Caco-2 (cell line): Measurements from ENCODE around the gene PAQR7. TPM values are rescaled to one million over a fixed set of nuclear protein-coding genes. Genes with fewer than 3 reads are reported as not detected.
A peak's percentile ranks its signal among the peaks of the same experiment; 100 is the strongest.

Experiments
- BruUV-seq: library from RNA; stranded (reverse); fragments of 400-500 nt; replicated peaks from 2 replicates; lab custom pipeline; 2021; lab: Mats Ljungman, UMichigan
- CTCF ChIA-PET: fragments of 300-600 bp; sonication (Branson Sonifier 250); formaldehyde crosslinking; loops from one replicate; lab custom pipeline; 2022; ENCODE audit warnings: antibody characterized with exemption; lab: Charles Lee
- POLR2A ChIA-PET: fragments of 300-600 bp; sonication (Branson Sonifier 250); formaldehyde crosslinking; loops from one replicate; lab custom pipeline; 2022; ENCODE audit warnings: antibody characterized with exemption; lab: Charles Lee
- DNase-seq, 2 experiments: peaks; one replicate each; pipeline versions ENCODE4 v3.0.0 to v3.0.0-alpha.2; 2020 to 2022
- H3K27me3 ChIP-seq: replicated peaks from 2 replicates; pipeline ENCODE4 v1.6.0; 2011; ENCODE audit warnings: low read length; ENCODE audit not compliant: control insufficient read depth, insufficient read depth
- H3K36me3 ChIP-seq: 2 replicates; pipeline ENCODE4 v1.5.1; 2011; ENCODE audit warnings: low read length; ENCODE audit not compliant: control insufficient read depth, insufficient read depth
- H3K4me1 ChIP-seq: fragments of 250-450 bp; sonication (Bioruptor Pico); 2 replicates; pipeline ENCODE4 v1.5.1; 2020; ENCODE audit warnings: mild to moderate bottlenecking
- H3K4me3 ChIP-seq: 2 replicates; pipeline ENCODE4 v1.5.1; 2011; ENCODE audit warnings: low read depth, mild to moderate bottlenecking, control low read depth, low read length
- H3K9me3 ChIP-seq: fragments of 250-450 bp; sonication (Bioruptor Pico); 2 replicates; pipeline ENCODE4 v1.5.1; 2020; ENCODE audit warnings: mild to moderate bottlenecking, moderate library complexity
- H3K27ac Mint-ChIP-seq: one replicate; pipeline ENCODE4 v1.8.0; 2022; ENCODE audit warnings: mixed read lengths; ENCODE audit not compliant: unreplicated experiment
- H3K27me3 Mint-ChIP-seq: one replicate; pipeline ENCODE4 v1.8.0; 2022; ENCODE audit warnings: mixed read lengths; ENCODE audit not compliant: insufficient read depth, unreplicated experiment
- H3K36me3 Mint-ChIP-seq: one replicate; pipeline ENCODE4 v1.8.0; 2022; ENCODE audit warnings: mild to moderate bottlenecking, mixed read lengths; ENCODE audit not compliant: insufficient read depth, unreplicated experiment
- H3K4me1 Mint-ChIP-seq: one replicate; pipeline ENCODE4 v1.8.0; 2022; ENCODE audit warnings: low read depth, mixed read lengths; ENCODE audit not compliant: unreplicated experiment
- H3K4me3 Mint-ChIP-seq: one replicate; pipeline ENCODE4 v1.8.0; 2022; ENCODE audit warnings: mild to moderate bottlenecking, moderate library complexity, mixed read lengths; ENCODE audit not compliant: unreplicated experiment
- H3K9me3 Mint-ChIP-seq: one replicate; pipeline ENCODE4 v1.8.0; 2022; ENCODE audit warnings: mixed read lengths; ENCODE audit not compliant: unreplicated experiment
- CTCF ChIP-seq, 2 experiments: fragments of 200-600 bp in 1 of 2; IDR thresholded peaks; 1 replicate in 1 of 2; 2 replicates in 1 of 2; pipeline versions ENCODE4 v1.5.1 to v1.8.0; 2011 to 2022; ENCODE audit warnings: antibody characterized with exemption in 1 of 2, control low read depth in 1 of 2, inconsistent platforms in 1 of 2, low read depth in 1 of 2, low read length in 1 of 2, mild to moderate bottlenecking in 1 of 2, moderate library complexity in 1 of 2; ENCODE audit not compliant: insufficient read depth in 1 of 2, severe bottlenecking in 1 of 2, unreplicated experiment in 1 of 2
- intact Hi-C: fragments of 100-400 bp; cut with micrococcal nuclease; formaldehyde crosslinking; loops from one replicate; pipeline ENCODE4 v1.10.0; 2022; ENCODE audit not compliant: unreplicated experiment
- total RNA-seq: library from RNA; stranded (reverse); gene quantifications from 2 replicates; pipeline ENCODE4 v1.2.3, GENCODE V29; 2022

Gene PAQR7
- total RNA-seq, 1 experiment from 2014 or later: 22.3 TPM

- no peaks in the 10 kb centered on the region for H3K36me3 ChIP-seq
- ChIA-PET POLR2A (no interaction called here), CTCF (no interaction called here)
- Mint-ChIP-seq H3K36me3 (peaks cover 19% of the 10 kb centered on the region), H3K9me3 (no peaks in the 10 kb centered on the region), H3K27me3 (no peaks in the 10 kb centered on the region), H3K27ac (no peak overlapping the region), H3K4me1 (peaks cover 6% of the 10 kb centered on the region), H3K4me3 (no peak overlapping the region)
- DNase-seq: no peak
- TF ChIP-seq CTCF (IDR thresholded peaks at IDR 0.05; ENCODE audit: insufficient read depth in 1 of 2, low read depth in 1 of 2, low read length in 1 of 2, severe bottlenecking in 1 of 2, unreplicated experiment in 1 of 2): no peak
- no peak overlapping the region for H3K4me3 ChIP-seq
- no peaks in the 10 kb centered on the region for H3K4me1 ChIP-seq
- intact Hi-C loops: no loop called here
- BruUV-seq: no TSS peak
- H3K27me3 ChIP-seq: no peaks in the 10 kb centered on the region
- no peaks in the 10 kb centered on the region for H3K9me3 ChIP-seq
Observed at GRCh38 chr1:25854554-25854953, 21.0 kb downstream of the PAQR7 start.

GRCh38 chr1:25848531-25848930 lies 27.0 kb downstream of the PAQR7 start:
- H3K27me3 Mint-ChIP-seq: no peaks in the 10 kb centered on the region
- peak in 1 of 2 experiments; percentile 30 for DNase-seq
- no peaks in the 10 kb centered on the region for H3K9me3 ChIP-seq
- H3K27ac Mint-ChIP-seq: peak overlapping the region; percentile 46
- POLR2A ChIA-PET: interaction anchor here (0.6 kb wide), 1 partner anchor 428 kb away, joined by 3 read pairs; no protein-coding TSS in a partner anchor
- peaks cover 10% of the 10 kb centered on the region for H3K4me1 ChIP-seq
- no TSS peak for BruUV-seq
- no peaks in the 10 kb centered on the region for H3K27me3 ChIP-seq
- no peak overlapping the region for H3K4me3 ChIP-seq
- no peaks in the 10 kb centered on the region for H3K9me3 Mint-ChIP-seq
- H3K36me3 ChIP-seq: no peaks in the 10 kb centered on the region
- peaks cover 18% of the 10 kb centered on the region for H3K4me1 Mint-ChIP-seq
- H3K4me3 Mint-ChIP-seq: no peak overlapping the region
- intact Hi-C loops: no loop called here
- H3K36me3 Mint-ChIP-seq: peaks cover 4% of the 10 kb centered on the region
- no peak for TF ChIP-seq CTCF (IDR thresholded peaks at IDR 0.05; ENCODE audit: insufficient read depth in 1 of 2, low read depth in 1 of 2, low read length in 1 of 2, severe bottlenecking in 1 of 2, unreplicated experiment in 1 of 2)
- CTCF ChIA-PET: interaction anchor here (0.6 to 1.2 kb wide), 4 partner anchors 18 to 231 kb away, joined by 3 to 17 read pairs (median 6); partner anchors contain the start of gene PAFAH2

- Histone ChIP-seq H3K27me3 (no peaks in the 10 kb centered on the region), H3K4me1 (peaks cover 10% of the 10 kb centered on the region), H3K9me3 (no peaks in the 10 kb centered on the region), H3K4me3 (no peak overlapping the region), H3K36me3 (no peaks in the 10 kb centered on the region)
- ChIA-PET POLR2A (no interaction called here), CTCF (interaction anchor here (1.0 to 1.2 kb wide), 2 partner anchors 150 to 231 kb away, joined by 5 to 7 read pairs; partner anchors contain the start of gene PAFAH2)
- H3K4me3 Mint-ChIP-seq: no peak overlapping the region
- H3K36me3 Mint-ChIP-seq: peaks cover 4% of the 10 kb centered on the region
- intact Hi-C loops: no loop called here
- H3K4me1 Mint-ChIP-seq: peaks cover 18% of the 10 kb centered on the region
- no peak for DNase-seq
- BruUV-seq: no TSS peak
- TF ChIP-seq CTCF (IDR thresholded peaks at IDR 0.05; ENCODE audit: insufficient read depth in 1 of 2, low read depth in 1 of 2, low read length in 1 of 2, severe bottlenecking in 1 of 2, unreplicated experiment in 1 of 2): no peak
- no peaks in the 10 kb centered on the region for H3K27me3 Mint-ChIP-seq
- no peaks in the 10 kb centered on the region for H3K9me3 Mint-ChIP-seq
- H3K27ac Mint-ChIP-seq: peak overlapping the region; percentile 46
Observed at GRCh38 chr1:25847929-25848328, 27.6 kb downstream of the PAQR7 start.
